ENCODE measurements around the gene KRT76. TPM values are rescaled to one million over a fixed set of nuclear protein-coding genes. Genes with fewer than 3 reads are reported as not detected.

The KRT76 gene
- total RNA-seq, 6 experiments from 2014 or later: not detected

GRCh38 chr12:52821826-52822660 is 44.9 kb upstream of the KRT76 start:
- H3K36me3 Mint-ChIP-seq (ENCODE audit: low read depth): no peaks in the 10 kb centered on the region
- peak; percentile 18 for DNase-seq

GRCh38 chr12:52821071-52821730 is 44.1 kb upstream of the KRT76 start:
- no peak for TF ChIP-seq CTCF (IDR thresholded peaks at IDR 0.05)
- Mint-ChIP-seq H3K4me1 (ENCODE audit: low read depth) (peaks cover 15% of the 10 kb centered on the region), H3K27ac (no peak overlapping the region), H3K36me3 (ENCODE audit: low read depth) (no peaks in the 10 kb centered on the region), H3K4me3 (no peak overlapping the region), H3K9me3 (no peaks in the 10 kb centered on the region), H3K27me3 (ENCODE audit: insufficient read depth) (peaks cover 32% of the 10 kb centered on the region)
- DNase-seq: no peak

More at GRCh38 chr12:52821826-52822660, 44.9 kb upstream of the KRT76 start:
- Mint-ChIP-seq H3K4me3 (no peak overlapping the region), H3K27ac (no peak overlapping the region), H3K9me3 (no peaks in the 10 kb centered on the region), H3K27me3 (ENCODE audit: insufficient read depth) (peaks cover 32% of the 10 kb centered on the region), H3K4me1 (ENCODE audit: low read depth) (peaks cover 18% of the 10 kb centered on the region)
- no peak for TF ChIP-seq CTCF (IDR thresholded peaks at IDR 0.05)

GRCh38 chr12:52820521-52820920 is 43.4 kb upstream of the KRT76 start:
- H3K9me3 Mint-ChIP-seq: no peaks in the 10 kb centered on the region
- TF ChIP-seq CTCF (IDR thresholded peaks at IDR 0.05): no peak
- H3K27ac Mint-ChIP-seq: no peak overlapping the region
- no peaks in the 10 kb centered on the region for H3K36me3 Mint-ChIP-seq (ENCODE audit: low read depth)
- no peak overlapping the region for H3K4me3 Mint-ChIP-seq
- H3K27me3 Mint-ChIP-seq (ENCODE audit: insufficient read depth): peaks cover 34% of the 10 kb centered on the region
- no peak for DNase-seq
- peaks cover 15% of the 10 kb centered on the region for H3K4me1 Mint-ChIP-seq (ENCODE audit: low read depth)

- no peak overlapping the region for H3K27ac Mint-ChIP-seq
- no peak overlapping the region for H3K4me3 Mint-ChIP-seq
- no peaks in the 10 kb centered on the region for H3K36me3 Mint-ChIP-seq (ENCODE audit: low read depth)
- H3K9me3 Mint-ChIP-seq: no peaks in the 10 kb centered on the region
- TF ChIP-seq CTCF (IDR thresholded peaks at IDR 0.05): no peak
- DNase-seq: no peak
- peaks cover 34% of the 10 kb centered on the region for H3K27me3 Mint-ChIP-seq (ENCODE audit: insufficient read depth)
- peaks cover 15% of the 10 kb centered on the region for H3K4me1 Mint-ChIP-seq (ENCODE audit: low read depth)
Observed at GRCh38 chr12:52819731-52820510, 42.8 kb upstream of the KRT76 start.

- H3K36me3 Mint-ChIP-seq (ENCODE audit: low read depth): no peaks in the 10 kb centered on the region
- H3K4me3 Mint-ChIP-seq: no peak overlapping the region
- no peak for TF ChIP-seq CTCF (IDR thresholded peaks at IDR 0.05)
- DNase-seq: no peak
- peaks cover 24% of the 10 kb centered on the region for H3K4me1 Mint-ChIP-seq (ENCODE audit: low read depth)
- no peaks in the 10 kb centered on the region for H3K9me3 Mint-ChIP-seq
- H3K27me3 Mint-ChIP-seq (ENCODE audit: insufficient read depth): peaks cover 38% of the 10 kb centered on the region
- no peak overlapping the region for H3K27ac Mint-ChIP-seq
Observed at GRCh38 chr12:52818887-52819420, 41.8 kb upstream of the KRT76 start.
